Muscle of arm (tissue), 14 donors: Measurements from ENCODE around the gene APOLD1. TPM values are rescaled to one million over a fixed set of nuclear protein-coding genes. Genes with fewer than 3 reads are reported as not detected.
A peak's percentile ranks its signal among the peaks of the same experiment; 100 is the strongest.
"Not testable (repeated sequence)": the region's sequence is repeated elsewhere in the genome, so short reads cannot be mapped to it uniquely, and the experiment has no call there.

ENCODE experiments used
- DNase-seq: peaks from one replicate; pipeline ENCODE4 v3.0.0-alpha.2; 2013
- long read RNA-seq, 11 donors: transcript quantifications; one replicate each; lab custom pipeline, GENCODE V29; 2026
- polyA plus RNA-seq, 12 donors: library from polyadenylated mRNA; unstranded; fragments of 120-200 nt; gene quantifications; one replicate each; pipeline ENCODE4 v1.2.1, GENCODE V29; 2013; ENCODE audit not compliant: insufficient read length in 12 of 12

APOLD1 gene, protein sequence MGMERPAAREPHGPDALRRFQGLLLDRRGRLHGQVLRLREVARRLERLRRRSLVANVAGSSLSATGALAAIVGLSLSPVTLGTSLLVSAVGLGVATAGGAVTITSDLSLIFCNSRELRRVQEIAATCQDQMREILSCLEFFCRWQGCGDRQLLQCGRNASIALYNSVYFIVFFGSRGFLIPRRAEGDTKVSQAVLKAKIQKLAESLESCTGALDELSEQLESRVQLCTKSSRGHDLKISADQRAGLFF
- polyA plus RNA-seq = 10 to 100 TPM in 6 of 12 donors, 1 to 10 TPM in 5, not detected in 1; 2.9 to 13.1 (median 10.3) TPM
- long read RNA-seq, donor 1, partial matches to known transcripts = 9 of 9 reads
- long read RNA-seq, donor 1, other reads (novel, unspliced or antisense) = 0 of 9 reads
- long read RNA-seq, donor 2, full-length matches to known transcripts = 2 of 2 reads
- long read RNA-seq, donor 2, partial matches to known transcripts = 0 of 2 reads
- long read RNA-seq, donor 2, other reads (novel, unspliced or antisense) = 0 of 2 reads
- long read RNA-seq, donor 3, full-length matches to known transcripts = 1 of 1 reads
- long read RNA-seq, donor 3, partial matches to known transcripts = 0 of 1 reads
- long read RNA-seq, donor 3, other reads (novel, unspliced or antisense) = 0 of 1 reads
- long read RNA-seq, donor 4, full-length matches to known transcripts = 1 of 1 reads
- long read RNA-seq, donor 4, partial matches to known transcripts = 0 of 1 reads
- long read RNA-seq, donor 4, other reads (novel, unspliced or antisense) = 0 of 1 reads
- long read RNA-seq, donor 5 = 0 reads
- long read RNA-seq, donor 6, partial matches to known transcripts = 0 of 1 reads
- long read RNA-seq, donor 6, other reads (novel, unspliced or antisense) = 0 of 1 reads
- long read RNA-seq, donor 7, full-length matches to known transcripts = 2 of 2 reads
- long read RNA-seq, donor 7, partial matches to known transcripts = 0 of 2 reads
- long read RNA-seq, donor 7, other reads (novel, unspliced or antisense) = 0 of 2 reads
- long read RNA-seq, donor 8, full-length matches to known transcripts = 3 of 8 reads
- long read RNA-seq, donor 8, partial matches to known transcripts = 5 of 8 reads
- long read RNA-seq, donor 8, other reads (novel, unspliced or antisense) = 0 of 8 reads
- long read RNA-seq, donor 9, full-length matches to known transcripts = 3 of 8 reads
- long read RNA-seq, donor 9, partial matches to known transcripts = 5 of 8 reads
- long read RNA-seq, donor 9, other reads (novel, unspliced or antisense) = 0 of 8 reads
- long read RNA-seq, donor 10, full-length matches to known transcripts = 4 of 4 reads
- long read RNA-seq, donor 10, partial matches to known transcripts = 0 of 4 reads
- long read RNA-seq, donor 10, other reads (novel, unspliced or antisense) = 0 of 4 reads
- long read RNA-seq, donor 11, partial matches to known transcripts = 0 of 1 reads
- long read RNA-seq, donor 11, other reads (novel, unspliced or antisense) = 0 of 1 reads

DNA sequence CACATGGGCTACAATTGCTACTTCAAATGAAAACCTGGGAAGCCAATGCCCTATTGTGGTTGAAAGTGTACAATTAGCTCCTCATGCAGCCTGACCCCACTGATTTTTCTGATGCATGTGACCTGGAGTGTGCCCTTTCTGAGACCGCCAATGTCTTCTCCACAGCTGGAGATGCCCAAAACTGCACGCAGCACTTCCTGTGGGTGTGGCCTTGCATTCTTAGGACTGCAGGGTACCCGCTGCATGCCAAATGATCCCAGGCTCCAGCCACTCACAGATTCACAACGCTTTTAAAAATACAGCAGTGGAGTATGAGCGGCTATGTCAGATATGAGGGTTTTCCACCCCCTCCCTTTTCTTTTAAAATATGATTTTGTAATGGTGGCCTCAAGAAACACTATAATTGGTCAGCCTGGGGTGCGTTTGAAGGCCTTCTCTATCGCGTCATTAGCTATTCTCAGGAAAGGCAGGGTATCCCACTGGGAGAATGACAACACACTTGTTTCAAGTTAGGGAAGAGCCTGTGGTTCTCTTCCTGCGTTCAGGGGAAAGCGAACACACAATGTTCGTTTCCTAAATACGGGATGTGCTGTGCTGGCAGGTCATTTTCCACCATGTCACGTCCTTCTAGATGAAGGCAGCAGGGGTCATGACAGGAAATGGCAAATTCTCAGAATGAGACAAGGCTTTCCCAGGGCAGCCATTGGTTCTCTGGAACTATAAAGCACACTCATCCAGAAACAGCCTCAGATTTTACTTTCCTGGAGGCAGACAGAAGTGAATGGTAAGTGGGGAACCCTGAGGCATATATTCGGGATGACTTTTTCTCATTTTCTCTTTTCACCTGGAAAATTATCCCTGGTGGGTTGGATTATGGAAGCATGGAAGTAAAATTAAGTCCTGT, at the start of gene APOLD1:
Gene APOLD1, plus strand, starts transcription at position 749 of the 904 bp plus-strand sequence. Its CDS starts 33 bp downstream, at position 782.
- peak; percentile 50 for DNase-seq

DNA sequence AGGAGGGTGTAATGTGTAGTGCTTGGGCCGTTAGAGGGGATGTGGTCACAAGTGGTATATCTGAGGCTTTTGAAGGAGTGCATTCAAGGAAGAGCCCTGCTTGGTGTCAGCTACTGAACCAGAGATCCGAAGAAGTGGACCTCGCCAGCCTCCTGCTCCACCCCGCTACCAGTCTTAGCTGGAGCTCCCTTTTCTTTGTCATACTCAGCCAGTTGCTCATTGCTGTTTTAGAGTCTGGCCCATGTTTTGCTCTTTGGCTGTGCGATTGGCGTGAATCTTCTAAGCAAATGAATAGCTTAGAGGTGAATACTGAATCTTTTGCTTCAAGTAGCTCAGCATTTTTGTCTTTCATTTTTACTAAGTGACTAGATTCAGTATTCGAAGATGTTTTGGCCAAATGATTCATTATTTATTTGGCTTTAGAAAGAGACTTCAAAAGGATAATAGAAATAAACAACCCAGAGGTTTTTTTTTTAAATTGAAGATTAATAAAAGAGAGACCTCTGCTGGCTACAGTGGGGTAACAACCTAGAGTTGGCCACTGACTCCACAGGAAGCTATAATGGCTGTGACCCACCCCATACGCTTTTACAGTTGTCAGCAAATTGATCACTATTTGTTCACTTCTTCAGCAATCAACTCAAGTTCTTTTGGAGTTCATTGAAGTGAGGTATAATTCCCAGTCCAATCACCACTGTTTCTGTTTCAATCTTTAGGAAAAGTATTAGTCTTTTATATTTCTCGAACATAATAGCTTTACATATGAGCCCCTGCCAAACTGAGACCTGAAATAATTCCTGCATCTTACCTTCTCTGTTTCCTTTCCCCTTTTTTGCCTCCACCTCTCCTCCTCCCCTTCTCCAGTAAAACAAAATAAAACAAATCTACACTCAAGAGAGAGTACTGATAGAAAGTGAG, 48.4 kb upstream of the APOLD1 start:
- peak; percentile 36 for DNase-seq

DNA sequence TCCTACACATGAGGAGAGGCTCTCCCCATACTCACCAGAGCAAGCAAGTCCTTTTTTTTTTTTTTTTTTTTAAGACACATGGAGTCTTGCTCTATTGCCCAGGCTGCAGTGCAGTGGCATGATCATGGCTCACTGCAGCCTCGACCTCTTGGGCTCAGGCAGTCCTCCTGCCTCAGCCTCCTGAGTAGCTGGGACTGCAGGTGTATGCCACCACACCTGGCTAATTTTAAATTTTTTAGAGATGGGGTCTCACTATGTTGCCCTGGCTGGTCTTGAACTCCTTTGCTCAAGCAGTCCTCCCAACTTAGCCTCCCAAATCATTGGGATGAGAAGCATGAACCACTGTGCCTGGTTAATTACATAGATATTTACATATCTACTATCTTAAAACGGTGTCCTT, 47.3 kb upstream of the APOLD1 start:
- DNase-seq = not testable (repeated sequence)

DNA sequence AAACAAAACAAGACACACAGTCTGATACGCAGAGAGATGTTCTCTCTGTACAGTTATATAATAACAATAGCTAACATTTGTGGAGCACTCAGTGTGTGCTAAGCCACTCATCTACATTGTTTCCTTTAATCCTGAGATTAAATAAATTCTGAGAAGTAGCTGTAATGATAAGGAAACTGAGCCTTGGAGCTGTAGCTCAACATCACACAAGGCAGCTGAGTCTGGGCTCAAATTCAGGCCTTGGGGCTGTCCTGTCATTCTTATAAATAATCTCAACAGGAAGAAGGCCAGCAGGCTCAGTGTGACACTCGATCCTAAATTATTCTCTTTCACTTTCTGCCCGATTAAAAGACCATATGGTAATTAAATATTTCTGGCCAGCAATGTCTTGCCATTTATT, 43.8 kb upstream of the APOLD1 start:
- DNase-seq = no peak

DNA sequence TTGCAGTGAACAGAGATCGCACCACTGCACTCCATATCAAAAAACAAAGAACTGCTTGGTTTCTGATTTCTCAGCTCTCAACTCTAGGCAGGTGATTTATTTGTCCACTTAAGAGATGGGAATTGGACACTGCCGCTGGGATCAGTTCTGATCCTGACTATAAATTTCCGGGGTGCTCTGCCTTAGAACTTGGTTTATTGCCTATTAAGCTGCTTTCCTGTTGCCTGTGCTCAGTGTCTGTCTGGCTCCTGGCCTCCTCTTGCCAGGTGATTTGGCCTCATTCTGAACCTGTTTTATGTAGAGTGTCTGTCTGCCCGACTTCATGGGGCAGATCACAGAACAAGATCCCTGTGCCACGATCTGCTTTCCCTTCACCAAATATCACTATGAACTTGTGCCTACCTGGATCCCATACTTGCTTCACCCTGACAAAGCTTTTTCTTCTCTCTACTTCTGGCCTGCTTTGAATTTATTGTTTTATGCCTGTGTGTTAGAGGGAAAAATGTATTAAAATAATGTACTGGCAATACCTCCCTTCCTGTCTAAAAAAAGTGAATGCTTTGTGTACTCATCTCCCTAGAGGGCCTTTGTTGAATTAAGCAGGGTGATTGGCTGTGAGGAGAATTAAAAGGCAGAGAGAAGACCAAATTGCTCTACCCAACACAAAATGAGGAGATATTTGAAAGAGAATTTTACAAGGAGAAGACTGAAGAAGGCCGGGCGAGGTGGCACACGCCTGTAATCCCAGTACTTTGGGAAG, 40.7 kb upstream of the APOLD1 start:
- no peak for DNase-seq

DNA sequence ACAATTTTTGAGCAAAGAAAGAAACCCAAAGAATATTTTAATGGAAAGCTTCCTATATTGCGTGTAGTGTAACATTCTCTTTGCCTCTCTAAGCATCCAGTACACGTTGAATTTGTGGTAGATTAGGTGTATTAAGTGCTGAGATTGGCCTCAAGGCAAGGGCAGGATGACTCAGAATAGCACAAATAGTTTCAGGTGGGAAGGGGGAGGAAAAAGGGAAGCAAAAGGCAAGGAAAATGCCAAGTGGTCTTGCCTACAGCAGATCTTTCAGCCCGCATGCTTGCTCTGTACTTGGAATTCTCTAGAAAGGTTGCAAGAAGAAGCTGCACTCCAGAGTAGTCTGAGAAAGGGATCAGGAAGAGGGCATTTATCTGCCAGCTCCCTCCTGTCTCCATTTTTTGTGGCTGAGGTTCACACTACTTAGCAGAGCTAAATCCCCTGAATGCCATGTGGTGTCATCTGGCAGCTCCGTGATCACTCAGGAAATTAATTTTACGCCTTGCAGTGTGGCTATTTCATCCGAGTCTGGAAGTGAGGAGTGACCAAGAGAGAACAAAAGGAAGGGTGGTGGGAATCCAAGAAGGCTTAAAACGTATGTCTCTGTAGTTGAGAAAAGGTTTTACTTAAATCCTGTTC, 39.8 kb upstream of the APOLD1 start:
- no peak for DNase-seq

DNA sequence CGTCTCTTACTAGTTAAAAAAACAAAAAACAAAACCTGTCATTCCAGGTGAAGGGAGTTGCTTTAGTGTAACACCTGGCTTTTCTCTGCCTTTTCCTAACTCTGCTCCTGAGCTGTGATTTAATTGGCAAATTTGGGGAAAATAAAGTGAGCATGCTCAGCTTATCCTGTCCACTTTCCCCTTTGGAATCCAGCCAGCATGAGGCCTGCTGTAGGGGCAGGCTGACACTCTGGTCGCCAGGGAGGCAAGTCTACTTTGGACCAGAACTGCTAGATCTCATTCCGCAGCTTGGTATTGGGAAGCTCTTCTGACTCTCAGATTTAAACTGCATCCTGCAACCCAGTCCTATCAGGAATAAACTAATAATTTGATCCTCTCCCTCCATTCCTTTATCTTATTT, 38.2 kb upstream of the APOLD1 start:
- no peak for DNase-seq

DNA sequence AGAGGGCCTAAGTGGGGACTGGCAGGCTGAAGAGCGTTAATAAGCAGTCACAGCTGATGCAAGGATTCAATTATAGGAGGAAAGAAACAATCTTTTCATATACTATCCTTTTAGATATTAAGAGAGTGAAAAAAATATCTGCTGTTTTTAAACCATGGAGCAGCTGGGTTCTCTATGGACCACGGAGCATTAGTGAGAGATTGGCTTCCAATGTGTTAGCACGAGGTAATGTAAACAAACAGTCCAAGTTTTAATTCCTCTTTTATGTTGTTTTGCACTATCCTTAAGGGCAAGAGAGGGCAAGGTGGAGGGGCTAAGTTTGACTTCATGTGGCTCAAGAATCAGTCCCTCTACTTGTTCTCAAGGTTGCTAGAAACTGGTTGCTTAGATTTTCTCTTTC, 37.4 kb upstream of the APOLD1 start:
- DNase-seq = no peak

DNA sequence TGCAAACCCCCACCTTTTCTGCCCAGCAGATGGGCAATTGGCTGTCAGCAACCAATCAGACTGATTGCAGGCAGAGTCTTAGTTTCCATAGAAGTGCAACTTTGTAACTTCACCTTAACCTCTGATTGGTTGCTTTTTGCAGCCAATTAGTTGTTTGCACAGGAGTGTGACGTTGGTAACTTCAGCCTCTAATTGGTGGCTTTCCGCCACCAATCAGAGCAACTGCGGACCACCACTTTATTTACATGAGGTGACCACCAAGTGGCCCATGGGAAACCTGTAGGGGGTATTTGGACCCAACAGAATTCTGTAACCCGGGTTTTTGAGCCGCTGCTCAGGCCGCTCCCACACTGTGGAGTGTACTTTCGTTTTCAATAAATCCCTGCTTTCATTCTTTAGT, 36.0 kb upstream of the APOLD1 start:
- DNase-seq = no peak

DNA sequence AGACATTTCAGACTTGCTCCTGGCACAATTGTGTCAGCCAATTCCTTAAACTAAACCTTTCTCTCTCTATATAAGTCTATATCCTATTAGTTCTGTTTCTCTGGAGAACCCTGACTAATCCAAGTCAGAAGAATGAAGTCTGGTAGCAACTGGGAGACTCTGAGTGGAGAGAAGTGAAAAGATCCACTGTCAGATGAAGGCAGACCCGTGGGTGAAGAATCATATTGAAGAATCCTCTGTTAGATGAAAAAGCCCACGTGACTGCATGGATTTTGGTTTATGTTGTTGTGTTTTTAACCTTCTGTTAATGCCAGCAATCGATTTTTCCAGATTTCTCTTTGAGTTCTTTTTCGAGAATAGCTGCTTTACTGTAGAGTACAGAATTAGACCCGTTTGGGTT, 29.5 kb upstream of the APOLD1 start:
- DNase-seq = no peak

DNA sequence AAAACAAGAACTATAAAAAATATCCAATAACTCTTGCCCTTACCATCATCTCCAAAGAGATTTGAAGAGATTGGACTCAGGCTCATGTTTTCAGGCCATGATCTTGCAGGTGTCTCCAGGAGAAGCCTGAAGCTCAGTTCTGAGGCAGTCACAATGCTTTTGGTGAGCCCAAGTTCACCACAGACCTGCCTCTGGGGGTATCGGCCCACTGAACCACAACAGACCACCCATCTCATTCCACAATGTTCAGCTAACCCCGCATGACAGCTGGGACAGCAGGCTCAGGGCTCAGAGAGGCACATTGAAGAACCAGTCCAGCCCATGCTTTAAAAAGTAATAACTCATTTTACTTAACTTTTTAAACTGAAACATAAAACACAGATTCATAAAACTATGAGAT, 28.3 kb upstream of the APOLD1 start:
- no peak for DNase-seq

DNA sequence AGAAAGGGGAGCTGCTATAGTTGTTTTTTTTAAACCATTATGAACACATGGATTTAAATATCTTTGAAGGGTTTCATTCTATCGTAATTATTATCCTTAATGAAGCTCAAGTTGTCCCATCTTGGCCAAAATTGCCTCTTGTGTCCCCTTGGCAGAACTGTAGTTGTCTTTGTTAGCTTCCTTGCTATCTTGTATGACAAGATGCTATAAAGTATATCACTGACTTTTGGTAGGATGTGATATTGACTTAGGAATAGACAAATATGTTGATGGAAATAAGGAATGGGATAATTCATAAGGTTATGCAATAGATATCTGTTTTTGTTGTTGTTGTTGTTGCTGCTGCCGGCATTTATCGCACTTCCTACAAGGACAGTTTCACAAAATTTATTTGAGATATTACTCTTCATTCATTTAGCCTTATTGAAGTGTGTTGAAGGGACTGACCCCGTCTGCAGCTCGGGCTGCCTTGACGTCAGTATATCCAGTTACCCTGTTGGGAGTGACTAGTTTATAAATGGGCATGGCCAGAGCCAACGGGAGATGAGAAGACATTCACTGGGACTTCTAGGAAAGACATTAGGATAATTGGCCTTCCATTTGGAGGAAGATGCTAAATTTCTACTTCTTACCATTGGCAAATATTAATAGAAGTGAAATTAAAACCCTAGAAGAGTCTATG, 26.1 kb upstream of the APOLD1 start:
- no peak for DNase-seq

DNA sequence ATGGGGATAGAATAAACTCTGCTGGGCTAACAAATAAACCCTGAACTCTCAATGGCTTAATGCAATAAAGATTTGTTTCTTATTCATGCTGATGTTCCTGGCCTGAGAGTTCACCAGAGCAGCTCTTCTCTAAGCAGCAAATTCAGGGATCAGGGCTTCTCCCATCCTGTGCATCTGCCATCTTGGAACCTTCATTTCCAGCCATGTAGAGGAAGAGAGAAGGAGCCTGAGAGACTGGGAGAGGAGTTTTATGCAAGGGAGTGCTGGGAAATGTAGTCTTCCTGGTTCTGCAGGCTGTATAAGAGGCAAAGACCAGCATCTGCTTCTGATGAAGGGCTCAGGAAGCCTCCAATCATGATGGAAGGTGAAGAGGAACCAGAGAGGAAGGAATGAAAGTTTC, 20.6 kb upstream of the APOLD1 start:
- DNase-seq = no peak

DNA sequence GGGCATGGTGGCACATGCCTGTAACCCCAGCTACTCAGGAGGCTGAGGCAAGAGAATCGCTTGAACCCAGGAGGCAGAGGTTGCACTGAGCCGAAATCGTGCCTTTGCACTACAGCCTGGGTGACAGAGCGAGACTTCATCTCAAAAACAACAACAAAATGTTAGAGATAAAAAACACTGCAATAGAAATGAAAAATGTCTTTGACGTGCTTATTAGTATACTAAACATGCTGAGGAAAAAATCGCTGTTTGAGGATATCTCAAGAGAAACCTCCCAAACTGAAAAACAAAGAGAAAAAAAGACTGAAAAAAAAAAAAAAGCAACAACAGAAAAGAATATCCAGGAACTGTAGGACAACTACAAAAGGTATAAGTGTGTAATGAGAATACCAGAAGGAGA, 15.2 kb upstream of the APOLD1 start:
- DNase-seq = no peak

DNA sequence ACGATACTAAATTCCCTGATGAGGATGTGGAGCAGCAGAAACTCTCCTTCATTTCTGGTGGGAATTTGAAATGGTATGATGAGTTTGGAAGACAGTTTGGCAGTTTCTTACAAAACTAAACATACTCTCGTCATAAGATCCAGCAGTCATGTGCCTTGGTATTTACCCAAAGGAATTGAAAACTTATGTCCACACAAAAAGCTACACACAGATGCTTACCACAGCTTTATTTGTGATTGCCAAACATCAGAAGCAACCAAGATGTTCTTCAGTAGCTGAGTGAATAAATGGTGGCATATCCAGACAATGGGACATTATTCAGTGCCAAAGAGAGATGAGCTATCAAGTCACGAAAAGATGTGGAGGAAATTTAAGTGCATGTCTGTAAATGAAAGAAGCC, 10.7 kb upstream of the APOLD1 start:
- DNase-seq = no peak

DNA sequence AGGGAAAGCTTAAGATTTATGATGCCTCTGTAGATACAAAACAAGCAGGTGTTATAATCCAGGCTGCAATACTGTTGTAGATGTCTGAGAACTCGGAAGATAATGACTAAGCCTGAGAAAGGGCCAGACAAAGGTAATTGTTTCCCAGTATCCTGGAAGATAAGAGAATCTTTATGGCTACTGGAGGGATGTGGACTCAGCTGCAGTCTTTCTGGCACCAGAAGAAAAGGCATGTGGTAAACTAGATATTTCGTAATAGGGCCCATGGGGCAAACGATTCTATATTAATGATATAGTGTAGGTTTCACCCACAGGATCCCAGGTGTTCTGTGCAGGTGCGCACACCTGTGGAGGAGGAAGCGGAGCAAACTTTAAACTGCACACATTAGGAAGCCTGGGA, 9.2 kb upstream of the APOLD1 start:
- no peak for DNase-seq

DNA sequence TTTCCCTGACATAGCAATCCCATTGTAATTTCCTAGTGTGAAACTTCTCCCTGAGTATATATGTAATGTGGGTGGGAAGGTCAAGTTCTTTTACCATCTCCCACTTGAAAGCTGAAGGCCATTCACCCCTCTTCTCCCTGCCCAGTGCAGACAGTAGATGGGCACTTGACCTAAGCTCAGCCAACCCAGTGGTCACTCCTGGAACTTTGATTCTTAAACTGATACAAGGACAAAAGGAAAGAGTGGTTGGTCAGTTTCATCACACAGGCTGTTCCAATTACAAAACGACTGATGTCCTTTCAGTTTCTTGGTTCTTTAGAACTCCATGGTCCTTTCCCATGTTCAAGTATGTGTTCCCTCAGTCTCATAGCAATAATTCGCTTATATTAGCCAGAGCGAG, 8.4 kb upstream of the APOLD1 start:
- DNase-seq = no peak

DNA sequence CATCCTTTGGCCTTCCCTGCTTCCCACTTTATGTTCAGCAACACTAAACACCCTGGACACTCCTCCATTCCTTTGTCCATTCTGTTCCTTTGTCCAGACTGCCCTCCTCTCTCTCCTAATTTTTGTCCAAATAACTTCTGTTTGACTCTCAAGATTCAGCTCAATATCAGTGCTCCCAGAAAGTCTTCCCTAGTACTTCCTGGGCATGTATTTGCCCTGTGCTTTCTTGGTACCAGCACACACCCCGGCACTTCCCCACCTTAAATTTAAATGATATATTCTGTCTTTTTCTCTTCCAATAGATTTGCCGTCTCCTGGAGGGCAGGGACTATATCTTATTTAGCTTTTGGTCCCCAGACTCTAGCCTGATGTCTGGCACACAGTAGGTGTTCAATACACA, 6.5 kb upstream of the APOLD1 start:
- DNase-seq = no peak
